A549 (cell line): ENCODE data around the gene MED13L. TPM values are rescaled to one million over a fixed set of nuclear protein-coding genes. Genes with fewer than 3 reads are reported as not detected.

Experiments used
- ATAC-seq, 2 experiments: fragments of 200-7000 bp in 1 of 2; fragments of >200 bp in 1 of 2; cut with Nextera tagmentation in 1 of 2; cut with Tn5 transposase in 1 of 2; 3 replicates each; pipeline versions ENCODE4 v1.8.0 to v1.9.1; 2018 to 2020; ENCODE audit warnings: mild to moderate bottlenecking in 1 of 2, moderate library complexity in 1 of 2
- CTCF ChIA-PET: fragments of 300-600 bp; sonication (Branson Sonifier 250); formaldehyde crosslinking; extraction: SDS; loops from one replicate; lab custom pipeline; 2021; ENCODE audit warnings: antibody characterized with exemption, inconsistent platforms; lab: Yijun Ruan, JAX
- POLR2A ChIA-PET: fragments of 350-600 bp; formaldehyde crosslinking; extraction: SDS; loops from one replicate; lab custom pipeline; 2021; ENCODE audit warnings: antibody characterized with exemption, inconsistent platforms; lab: Yijun Ruan, JAX
- DNase-seq, 2 experiments: peaks; one replicate each; pipeline versions ENCODE4 v3.0.0 to v3.0.0-alpha.2; 2011 to 2016; ENCODE audit warnings: low read depth in 1 of 2, low spot score in 1 of 2
- FAIRE-seq: peaks from 2 replicates; lab custom pipeline; 2011; peaks lifted over from hg19 to GRCh38; lab: Jason Lieb, UNC
- H3K27ac ChIP-seq, 2 experiments: fragments of >200 bp; sonication (Bioruptor Twin); formaldehyde crosslinking; 3 replicates each; pipeline ENCODE4 v1.5.1; 2016 to 2017
- H3K4me1 ChIP-seq: fragments of >200 bp; sonication (Bioruptor Twin); formaldehyde crosslinking; 3 replicates; pipeline ENCODE4 v1.6.1; 2016
- H3K4me2 ChIP-seq: fragments of >200 bp; sonication (Bioruptor Twin); formaldehyde crosslinking; 3 replicates; pipeline ENCODE4 v1.6.1; 2016
- H3K4me3 ChIP-seq: fragments of >200 bp; sonication (Bioruptor Twin); formaldehyde crosslinking; 3 replicates; pipeline ENCODE4 v1.5.1; 2016
- H3K9me3 ChIP-seq: fragments of >200 bp; sonication (Bioruptor Twin); formaldehyde crosslinking; 3 replicates; pipeline ENCODE4 v1.6.1; 2016
- CBX2 ChIP-seq: fragments of 200-600 bp; sonication (generic); IDR thresholded peaks from 2 replicates; pipeline ENCODE4 v1.6.1; 2016; ENCODE audit warnings: low read depth, mild to moderate bottlenecking, borderline replicate concordance
- CEBPB ChIP-seq, 2 experiments: fragments of >200 bp in 1 of 2; sonication (Bioruptor Twin) in 1 of 2; formaldehyde crosslinking in 1 of 2; IDR thresholded peaks; 2 replicates each; pipeline ENCODE4 v1.6.1; 2012 to 2016
- CHD2 ChIP-seq: fragments of 150-350 bp; IDR thresholded peaks from 2 replicates; pipeline ENCODE4 v1.6.1; 2014; ENCODE audit warnings: low read length; ENCODE audit not compliant: partially characterized antibody
- CHD4 ChIP-seq: fragments of 200-600 bp; sonication (generic); IDR thresholded peaks from 2 replicates; pipeline ENCODE4 v1.6.1; 2016; ENCODE audit warnings: antibody characterized with exemption, mild to moderate bottlenecking, borderline replicate concordance
- EHMT2 ChIP-seq: fragments of 200-600 bp; sonication (generic); IDR thresholded peaks from 2 replicates; pipeline ENCODE4 v1.6.1; 2016; ENCODE audit warnings: antibody characterized with exemption, low read depth, mild to moderate bottlenecking, moderate library complexity
- FOSL2 ChIP-seq, 2 experiments: fragments of 450-650 bp in 1 of 2; fragments of >200 bp in 1 of 2; sonication (Bioruptor Twin) in 1 of 2; formaldehyde crosslinking; IDR thresholded peaks; 2 replicates each; pipeline versions ENCODE4 v1.5.0 to v1.6.1; 2016 to 2020; ENCODE audit warnings: mild to moderate bottlenecking in 1 of 2, moderate library complexity in 1 of 2
- FOXS1 ChIP-seq: fragments of 250-450 bp; sonication (Bioruptor Pico); IDR thresholded peaks from 2 replicates; pipeline ENCODE4 v1.5.0; 2020; ENCODE audit warnings: mild to moderate bottlenecking, moderate library complexity
- GATA3 ChIP-seq: IDR thresholded peaks from 2 replicates; pipeline ENCODE4 v1.6.1; 2012; ENCODE audit warnings: borderline replicate concordance
- HDAC2 ChIP-seq: fragments of 200-600 bp; sonication (generic); IDR thresholded peaks from 2 replicates; pipeline ENCODE4 v1.6.1; 2016
- HEYL ChIP-seq: fragments of 250-450 bp; sonication (Bioruptor Pico); IDR thresholded peaks from 2 replicates; pipeline ENCODE4 v1.8.0; 2021; ENCODE audit warnings: mild to moderate bottlenecking, moderate library complexity
- HOXA7 ChIP-seq: fragments of 250-450 bp; sonication (Bioruptor Pico); IDR thresholded peaks from 2 replicates; pipeline ENCODE4 v1.5.0; 2020; ENCODE audit warnings: mild to moderate bottlenecking, moderate library complexity
- HOXB13 ChIP-seq: fragments of 250-450 bp; sonication (Bioruptor Pico); IDR thresholded peaks from 2 replicates; pipeline ENCODE4 v1.5.0; 2020; ENCODE audit warnings: low read depth, mild to moderate bottlenecking, moderate library complexity
- HOXB5 ChIP-seq: fragments of 250-450 bp; sonication (Bioruptor Pico); IDR thresholded peaks from 2 replicates; pipeline ENCODE4 v1.5.0; 2020; ENCODE audit warnings: mild to moderate bottlenecking, moderate library complexity
- MAFK ChIP-seq: fragments of 450-650 bp; IDR thresholded peaks from 2 replicates; pipeline ENCODE4 v1.6.1; 2014; ENCODE audit not compliant: partially characterized antibody
- MAZ ChIP-seq: fragments of 150-350 bp; IDR thresholded peaks from 2 replicates; pipeline ENCODE4 v1.6.1; 2014; ENCODE audit warnings: antibody characterized with exemption, low read depth, low read length, borderline replicate concordance
- MYC ChIP-seq: IDR thresholded peaks from 2 replicates; pipeline ENCODE4 v1.6.1; 2012; ENCODE audit warnings: mild to moderate bottlenecking, inconsistent platforms, low read length, improper control_type of control experiment, borderline replicate concordance
- NPAS2 ChIP-seq: fragments of 250-450 bp; sonication (Bioruptor Pico); IDR thresholded peaks from 2 replicates; pipeline ENCODE4 v1.8.0; 2022; ENCODE audit warnings: mild to moderate bottlenecking, moderate library complexity, borderline replicate concordance
- POLR2AphosphoS2 ChIP-seq: conservative IDR thresholded peaks from 2 replicates; pipeline ENCODE4 v1.6.1; 2012; ENCODE audit warnings: low read length, improper control_type of control experiment, inconsistent platforms
- RCOR1 ChIP-seq: fragments of 150-350 bp; IDR thresholded peaks from 2 replicates; pipeline ENCODE4 v1.6.1; 2014; ENCODE audit warnings: antibody characterized with exemption, low read length, low read depth
- RFX5 ChIP-seq: fragments of 450-650 bp; IDR thresholded peaks from 2 replicates; pipeline ENCODE4 v1.7.1; 2014; ENCODE audit warnings: antibody characterized with exemption, mild to moderate bottlenecking, moderate library complexity
- RNF2 ChIP-seq: fragments of 200-600 bp; sonication (generic); IDR thresholded peaks from 2 replicates; pipeline ENCODE4 v1.6.1; 2016; ENCODE audit warnings: low read depth, mild to moderate bottlenecking, antibody characterized with exemption, moderate library complexity, borderline replicate concordance
- SMC3 ChIP-seq: fragments of >200 bp; sonication (Bioruptor Twin); formaldehyde crosslinking; IDR thresholded peaks from 3 replicates; pipeline ENCODE4 v1.6.1; 2018; ENCODE audit warnings: inconsistent platforms
- TP53 ChIP-seq: fragments of 250-450 bp; sonication (Bioruptor Pico); IDR thresholded peaks from 2 replicates; pipeline ENCODE4 v1.5.0; 2021; ENCODE audit warnings: mild to moderate bottlenecking, moderate library complexity
- ZFP36 ChIP-seq: fragments of 450-650 bp; IDR thresholded peaks from 2 replicates; pipeline ENCODE4 v1.6.1; 2014; ENCODE audit warnings: borderline replicate concordance; ENCODE audit not compliant: partially characterized antibody
- WGBS: methylation state at CpG from one replicate; pipeline ENCODE4 v1.1.6; 2017; ENCODE audit errors: missing lambda C conversion rate; 5-methylcytosine and 5-hydroxymethylcytosine counted together
- polyA plus RNA-seq, 4 experiments: library from polyadenylated mRNA; depleted of rRNA in 3 of 4; stranded (reverse); fragments of >200 nt; fragmentation: RNase III in 1 of 4; extraction: RNeasy Plus Mini Kit Qiagen cat#74134 plus additional on column Dnase treatment in 1 of 4; gene quantifications; 2 replicates in 3 of 4; 3 replicates in 1 of 4; pipeline ENCODE4 v1.2.3, GENCODE V29; 2011 to 2017
- TF ChIP-seq, protein P1 (sequence below): fragments of 150-350 bp; IDR thresholded peaks from 2 replicates; pipeline ENCODE4 v1.6.1; 2014; ENCODE audit warnings: low read depth, mild to moderate bottlenecking, low read length
- TF ChIP-seq, protein P2 (sequence below): fragments of >200 bp; sonication (Bioruptor Twin); formaldehyde crosslinking; IDR thresholded peaks from 2 replicates; pipeline ENCODE4 v1.6.1; 2016
- TF ChIP-seq, protein P3 (sequence below): fragments of >200 bp; sonication (Bioruptor Twin); formaldehyde crosslinking; IDR thresholded peaks from 3 replicates; pipeline ENCODE4 v1.6.1; 2016
- TF ChIP-seq, protein P4 (sequence below): IDR thresholded peaks from 2 replicates; pipeline ENCODE4 v1.6.1; 2012

Gene MED13L
- polyA plus RNA-seq, 2 of the 4 experiments (the other 2 are of a cell fraction), result 23.2 to 134 TPM

DNA sequence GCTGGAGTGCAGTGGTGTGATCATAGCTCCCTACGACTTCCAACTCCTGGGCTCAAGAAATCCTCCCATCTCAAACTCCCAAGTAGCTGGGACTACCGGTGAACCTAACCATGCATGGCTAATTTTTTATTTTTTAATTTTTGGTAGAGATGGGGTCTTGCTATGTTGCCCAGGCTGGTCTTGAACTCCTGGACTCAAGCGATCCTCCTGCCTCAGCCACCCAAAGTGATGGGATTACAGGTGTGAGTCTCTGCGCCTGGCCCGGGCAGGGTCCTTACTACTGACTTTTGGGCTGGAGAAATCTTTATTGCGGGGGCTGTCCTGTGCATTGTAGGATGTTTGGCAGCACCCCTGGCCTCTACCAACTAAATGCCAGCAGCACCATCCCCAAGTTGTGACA lies 44.4 kb upstream of the MED13L start:
- TF ChIP-seq RNF2, result no peak
- no peak for TF ChIP-seq TP53
- no peak for TF ChIP-seq HOXB5 (CRISPR knock-in tag)
- TF ChIP-seq SMC3, result no peak
- TF ChIP-seq ZFP36, result no peak
- no peak for TF ChIP-seq CEBPB (IDR thresholded peaks at IDR 0.05)
- TF ChIP-seq MAZ, result no peak
- TF ChIP-seq, protein P1, sequence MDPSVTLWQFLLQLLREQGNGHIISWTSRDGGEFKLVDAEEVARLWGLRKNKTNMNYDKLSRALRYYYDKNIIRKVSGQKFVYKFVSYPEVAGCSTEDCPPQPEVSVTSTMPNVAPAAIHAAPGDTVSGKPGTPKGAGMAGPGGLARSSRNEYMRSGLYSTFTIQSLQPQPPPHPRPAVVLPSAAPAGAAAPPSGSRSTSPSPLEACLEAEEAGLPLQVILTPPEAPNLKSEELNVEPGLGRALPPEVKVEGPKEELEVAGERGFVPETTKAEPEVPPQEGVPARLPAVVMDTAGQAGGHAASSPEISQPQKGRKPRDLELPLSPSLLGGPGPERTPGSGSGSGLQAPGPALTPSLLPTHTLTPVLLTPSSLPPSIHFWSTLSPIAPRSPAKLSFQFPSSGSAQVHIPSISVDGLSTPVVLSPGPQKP, result no peak
- TF ChIP-seq, protein P2, sequence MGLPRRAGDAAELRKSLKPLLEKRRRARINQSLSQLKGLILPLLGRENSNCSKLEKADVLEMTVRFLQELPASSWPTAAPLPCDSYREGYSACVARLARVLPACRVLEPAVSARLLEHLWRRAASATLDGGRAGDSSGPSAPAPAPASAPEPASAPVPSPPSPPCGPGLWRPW, result no peak
- TF ChIP-seq HOXA7, result no peak
- no peak for TF ChIP-seq HDAC2
- TF ChIP-seq HOXB13 (CRISPR knock-in tag), result no peak
- no peak for TF ChIP-seq CBX2
- TF ChIP-seq, protein P3, sequence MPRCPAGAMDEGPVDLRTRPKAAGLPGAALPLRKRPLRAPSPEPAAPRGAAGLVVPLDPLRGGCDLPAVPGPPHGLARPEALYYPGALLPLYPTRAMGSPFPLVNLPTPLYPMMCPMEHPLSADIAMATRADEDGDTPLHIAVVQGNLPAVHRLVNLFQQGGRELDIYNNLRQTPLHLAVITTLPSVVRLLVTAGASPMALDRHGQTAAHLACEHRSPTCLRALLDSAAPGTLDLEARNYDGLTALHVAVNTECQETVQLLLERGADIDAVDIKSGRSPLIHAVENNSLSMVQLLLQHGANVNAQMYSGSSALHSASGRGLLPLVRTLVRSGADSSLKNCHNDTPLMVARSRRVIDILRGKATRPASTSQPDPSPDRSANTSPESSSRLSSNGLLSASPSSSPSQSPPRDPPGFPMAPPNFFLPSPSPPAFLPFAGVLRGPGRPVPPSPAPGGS, result no peak
- H3K9me3 ChIP-seq, result no peaks in the 10 kb centered on the region
- FAIRE-seq (no peak), ATAC-seq (no peak), DNase-seq (no peak)
- POLR2A ChIA-PET, result no interaction called here
- WGBS, result 84% methylated on average over 6 of the region's 6 CpGs
- CTCF ChIA-PET, result no interaction called here
- H3K27ac ChIP-seq, result no peak overlapping the region
- no peak overlapping the region for H3K4me3 ChIP-seq
- no peaks in the 10 kb centered on the region for H3K4me1 ChIP-seq
- H3K4me2 ChIP-seq, result no peak overlapping the region

DNA sequence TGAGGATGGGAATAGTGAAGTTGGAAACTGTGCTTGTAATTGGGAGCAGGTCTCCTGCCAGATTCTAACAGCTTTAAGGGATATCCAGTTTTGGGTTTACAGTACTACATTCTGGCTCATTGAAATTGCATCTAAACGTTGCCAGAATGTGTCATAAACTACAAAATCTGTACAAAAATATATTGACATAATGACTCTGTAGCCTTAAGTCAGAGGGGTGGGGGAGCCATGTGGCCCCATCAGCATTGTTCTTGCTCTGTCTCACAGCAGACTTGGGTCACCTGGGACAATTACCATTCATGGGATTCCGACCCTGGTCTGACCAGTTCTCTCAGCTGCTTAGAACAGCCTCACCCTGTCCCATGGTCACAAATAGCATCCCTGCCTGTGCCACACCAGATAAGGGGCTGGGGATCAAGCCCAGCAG lies 43.3 kb upstream of the MED13L start:
- CTCF ChIA-PET, result no interaction called here
- DNase-seq, result no peak
- POLR2A ChIA-PET, result no interaction called here
- 34% methylated on average over 2 of the region's 2 CpGs for WGBS
- H3K27ac ChIP-seq, result no peak overlapping the region
- no peak for FAIRE-seq
- ATAC-seq, result no peak
- TF ChIP-seq FOXS1 (CRISPR knock-in tag) (no peak), EHMT2 (no peak), TP53 (no peak), HEYL (CRISPR knock-in tag) (no peak), GATA3 (no peak), CHD4 (no peak), FOSL2 (IDR thresholded peaks at IDR 0.05) (no peak), FOSL2 (CRISPR knock-in tag; IDR thresholded peaks at IDR 0.05) (no peak), RFX5 (no peak), RCOR1 (no peak), NPAS2 (CRISPR knock-in tag) (no peak), MAFK (no peak), CHD2 (no peak), HOXB5 (CRISPR knock-in tag) (no peak), CEBPB (IDR thresholded peaks at IDR 0.05) (no peak), MYC (no peak), POLR2AphosphoS2 (no peak)
- TF ChIP-seq, protein P3, result no peak
- TF ChIP-seq, protein P4, sequence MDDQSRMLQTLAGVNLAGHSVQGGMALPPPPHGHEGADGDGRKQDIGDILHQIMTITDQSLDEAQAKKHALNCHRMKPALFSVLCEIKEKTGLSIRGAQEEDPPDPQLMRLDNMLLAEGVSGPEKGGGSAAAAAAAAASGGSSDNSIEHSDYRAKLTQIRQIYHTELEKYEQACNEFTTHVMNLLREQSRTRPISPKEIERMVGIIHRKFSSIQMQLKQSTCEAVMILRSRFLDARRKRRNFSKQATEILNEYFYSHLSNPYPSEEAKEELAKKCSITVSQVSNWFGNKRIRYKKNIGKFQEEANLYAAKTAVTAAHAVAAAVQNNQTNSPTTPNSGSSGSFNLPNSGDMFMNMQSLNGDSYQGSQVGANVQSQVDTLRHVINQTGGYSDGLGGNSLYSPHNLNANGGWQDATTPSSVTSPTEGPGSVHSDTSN, result no peak
- no peaks in the 10 kb centered on the region for H3K9me3 ChIP-seq
- H3K4me3 ChIP-seq, result no peak overlapping the region
- no peak overlapping the region for H3K4me2 ChIP-seq
- H3K4me1 ChIP-seq, result no peaks in the 10 kb centered on the region
